ENCODE measurements around the gene TNPO3. TPM values are rescaled to one million over a fixed set of nuclear protein-coding genes. Genes with fewer than 3 reads are reported as not detected.

TNPO3 gene
- total RNA-seq, 6 donors from 2014 or later, result 21.6 to 37.7 (median 33.0) TPM

DNA sequence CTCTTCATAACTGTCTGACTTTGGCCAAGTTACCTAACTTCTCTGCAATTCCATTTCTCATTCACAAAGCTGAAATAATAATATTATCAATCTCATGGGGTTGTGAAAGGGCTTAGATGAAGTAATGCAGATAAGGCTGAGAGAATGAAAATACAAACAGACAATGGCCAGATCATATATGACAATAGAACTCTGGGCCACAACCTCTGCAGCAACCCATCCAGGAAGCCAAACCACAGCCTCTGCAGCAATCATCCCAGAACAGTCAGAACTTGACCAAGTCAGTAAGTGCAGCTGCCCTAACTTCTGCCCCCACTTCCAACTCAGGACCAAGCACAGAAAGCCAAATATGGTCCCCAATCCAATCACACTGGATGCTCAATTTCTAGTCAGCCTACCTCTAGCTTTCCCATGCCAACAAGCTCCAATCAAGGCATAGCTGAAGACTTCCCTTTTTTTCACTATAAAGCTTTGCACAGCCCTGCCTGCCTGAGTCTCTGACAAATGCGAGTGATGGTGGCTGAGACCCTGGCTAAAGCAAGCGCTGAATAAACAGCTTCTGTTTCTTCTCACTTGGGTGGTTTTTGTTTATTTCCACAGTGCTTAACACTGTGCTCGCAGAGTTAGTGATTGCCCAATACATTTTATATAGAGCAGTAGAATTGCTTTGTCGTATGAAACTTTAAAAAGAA is 34.8 kb upstream of the TNPO3 start:
- 14 to 23% methylated on average over 4 of the region's 4 CpGs for WGBS, 2 donors
- Histone ChIP-seq H3K36me3 (no peaks in the 10 kb centered on the region), H3K27me3 (no peaks in the 10 kb centered on the region), H3K9me3 (no peaks in the 10 kb centered on the region), H3K27ac (peak overlapping the region in 1 of 4 donors; percentile 19), H3K4me1 (peaks cover 4 to 19% (median 10%) of the 10 kb centered on the region in 4 donors), H3K4me3 (no peak overlapping the region)
- no peak for TF ChIP-seq EP300 (IDR thresholded peaks at IDR 0.05)
- TF ChIP-seq POLR2AphosphoS5 (IDR thresholded peaks at IDR 0.05), result no peak
- ATAC-seq (ENCODE audit: low FRiP score in 2 of 2) (peak in 1 of 2 donors; percentile 50), DNase-seq (peak in 1 of 2 donors; percentile 30)

- Histone ChIP-seq H3K4me1 (peaks cover 0 to 5% (median 3%) of the 10 kb centered on the region in 4 donors), H3K9me3 (no peaks in the 10 kb centered on the region), H3K27me3 (no peaks in the 10 kb centered on the region), H3K27ac (no peak overlapping the region), H3K4me3 (no peak overlapping the region), H3K36me3 (no peaks in the 10 kb centered on the region)
- ATAC-seq (ENCODE audit: low FRiP score in 2 of 2) (no peak), DNase-seq (no peak)
- WGBS, 2 donors, result 79 to 82% methylated on average over 11 of the region's 11 CpGs
- TF ChIP-seq POLR2AphosphoS5 (IDR thresholded peaks at IDR 0.05) (no peak), EP300 (IDR thresholded peaks at IDR 0.05) (no peak), CTCF (IDR thresholded peaks at IDR 0.05) (no peak), POLR2A (IDR thresholded peaks at IDR 0.05) (no peak)
Observed at GRCh38 chr7:129084801-129085551, 30.1 kb upstream of the TNPO3 start.

DNA sequence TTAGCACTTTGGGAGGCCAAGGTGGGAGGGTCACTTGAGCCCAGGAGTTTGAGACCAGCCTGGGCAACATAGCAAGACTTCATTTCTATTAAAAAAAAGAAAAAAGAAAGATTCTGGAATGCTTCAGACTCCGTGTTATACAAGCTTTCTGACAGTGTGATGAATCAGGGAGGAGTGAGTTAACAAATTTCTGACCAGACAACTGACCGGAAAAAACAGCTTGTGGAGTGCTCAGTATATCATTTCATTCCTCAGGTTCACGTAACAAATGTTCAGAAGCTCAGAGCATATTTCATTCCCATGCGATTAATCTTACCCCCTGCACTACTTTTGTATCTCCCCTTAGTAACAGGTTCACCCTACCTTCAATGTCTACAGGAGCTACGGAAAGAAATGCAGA is 28.6 kb upstream of the TNPO3 start:
- Histone ChIP-seq H3K9me3 (no peaks in the 10 kb centered on the region), H3K27me3 (no peaks in the 10 kb centered on the region), H3K4me1 (no peaks in the 10 kb centered on the region), H3K4me3 (no peak overlapping the region), H3K27ac (no peak overlapping the region), H3K36me3 (no peaks in the 10 kb centered on the region)
- DNase-seq (no peak), ATAC-seq (ENCODE audit: low FRiP score in 2 of 2) (no peak)
- 60 to 70% methylated on average over 5 of the region's 5 CpGs for WGBS, 2 donors
- TF ChIP-seq POLR2A (IDR thresholded peaks at IDR 0.05) (no peak), CTCF (IDR thresholded peaks at IDR 0.05) (no peak), EP300 (IDR thresholded peaks at IDR 0.05) (no peak)

- 83 to 93% methylated on average over 2 of the region's 2 CpGs for WGBS, 2 donors
- TF ChIP-seq CTCF (IDR thresholded peaks at IDR 0.05) (no peak), POLR2AphosphoS5 (IDR thresholded peaks at IDR 0.05) (no peak), POLR2A (IDR thresholded peaks at IDR 0.05) (no peak), EP300 (IDR thresholded peaks at IDR 0.05) (no peak)
Observed at GRCh38 chr7:129078455-129078854, 23.5 kb upstream of the TNPO3 start.

GRCh38 chr7:129076886-129077285 is 22.0 kb upstream of the TNPO3 start:
- Histone ChIP-seq H3K27ac (no peak overlapping the region), H3K9me3 (no peaks in the 10 kb centered on the region), H3K36me3 (no peaks in the 10 kb centered on the region), H3K27me3 (no peaks in the 10 kb centered on the region), H3K4me3 (no peak overlapping the region), H3K4me1 (no peaks in the 10 kb centered on the region)
- no peak for TF ChIP-seq CTCF (IDR thresholded peaks at IDR 0.05)
- TF ChIP-seq EP300 (IDR thresholded peaks at IDR 0.05), result no peak
- TF ChIP-seq POLR2A (IDR thresholded peaks at IDR 0.05), result no peak
- TF ChIP-seq POLR2AphosphoS5 (IDR thresholded peaks at IDR 0.05), result no peak
- ATAC-seq (ENCODE audit: low FRiP score in 2 of 2) (no peak), DNase-seq (no peak)
- WGBS, 2 donors, result 86 to 90% methylated on average over 2 of the region's 2 CpGs

More at GRCh38 chr7:129078455-129078854, 23.5 kb upstream of the TNPO3 start:
- no peak overlapping the region for H3K27ac ChIP-seq
- no peaks in the 10 kb centered on the region for H3K27me3 ChIP-seq
- ATAC-seq (ENCODE audit: low FRiP score in 2 of 2) (no peak), DNase-seq (no peak)
- H3K36me3 ChIP-seq, result no peaks in the 10 kb centered on the region
- H3K4me3 ChIP-seq, result no peak overlapping the region
- H3K9me3 ChIP-seq, result no peaks in the 10 kb centered on the region
- no peaks in the 10 kb centered on the region for H3K4me1 ChIP-seq

Measured in upper lobe of left lung (tissue), 6 donors.